OCI-LY3 (cell line): ENCODE measurements around the gene SPNS3.

Experiments used
- EZH2phosphoT487 ChIP-seq: fragments of 200-600 bp; shearing (Covaris generic); IDR thresholded peaks from 2 replicates; pipeline ENCODE4 v1.6.1; 2018; ENCODE audit warnings: antibody characterized with exemption, mixed run types, low read depth
- TF ChIP-seq, protein P1 (sequence below): fragments of 200-600, 300-600 bp; sonication (generic); IDR thresholded peaks from 2 replicates; pipeline ENCODE4 v1.5.1; 2014; ENCODE audit warnings: antibody characterized with exemption, low read length, low read depth

DNA sequence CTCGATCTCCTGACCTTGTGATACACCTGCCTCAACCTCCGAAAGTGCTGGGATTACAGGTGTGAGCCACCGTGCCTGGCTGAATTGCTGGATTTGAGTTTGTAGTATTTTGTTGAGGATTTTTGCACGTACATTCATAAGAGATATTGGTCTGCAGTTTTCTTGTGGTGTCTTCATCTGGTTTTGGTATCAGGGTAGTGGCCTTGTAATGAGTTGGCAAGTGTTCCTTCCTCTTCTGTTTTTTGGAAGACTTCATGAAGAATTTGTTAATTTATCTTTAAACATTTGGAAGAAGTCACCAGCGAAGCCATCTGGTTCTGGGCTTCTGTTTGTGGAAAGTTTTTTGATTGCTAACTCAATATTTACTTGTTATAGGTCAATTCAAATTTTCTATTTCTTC, 26.9 kb downstream of the SPNS3 start:
- TF ChIP-seq, protein P1, sequence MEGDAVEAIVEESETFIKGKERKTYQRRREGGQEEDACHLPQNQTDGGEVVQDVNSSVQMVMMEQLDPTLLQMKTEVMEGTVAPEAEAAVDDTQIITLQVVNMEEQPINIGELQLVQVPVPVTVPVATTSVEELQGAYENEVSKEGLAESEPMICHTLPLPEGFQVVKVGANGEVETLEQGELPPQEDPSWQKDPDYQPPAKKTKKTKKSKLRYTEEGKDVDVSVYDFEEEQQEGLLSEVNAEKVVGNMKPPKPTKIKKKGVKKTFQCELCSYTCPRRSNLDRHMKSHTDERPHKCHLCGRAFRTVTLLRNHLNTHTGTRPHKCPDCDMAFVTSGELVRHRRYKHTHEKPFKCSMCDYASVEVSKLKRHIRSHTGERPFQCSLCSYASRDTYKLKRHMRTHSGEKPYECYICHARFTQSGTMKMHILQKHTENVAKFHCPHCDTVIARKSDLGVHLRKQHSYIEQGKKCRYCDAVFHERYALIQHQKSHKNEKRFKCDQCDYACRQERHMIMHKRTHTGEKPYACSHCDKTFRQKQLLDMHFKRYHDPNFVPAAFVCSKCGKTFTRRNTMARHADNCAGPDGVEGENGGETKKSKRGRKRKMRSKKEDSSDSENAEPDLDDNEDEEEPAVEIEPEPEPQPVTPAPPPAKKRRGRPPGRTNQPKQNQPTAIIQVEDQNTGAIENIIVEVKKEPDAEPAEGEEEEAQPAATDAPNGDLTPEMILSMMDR, result no peak
- no peak for TF ChIP-seq EZH2phosphoT487
